ENCODE data around the gene TAF11L11.
"Not testable (repeated sequence)": the region's sequence is repeated elsewhere in the genome, so short reads cannot be mapped to it uniquely, and the experiment has no call there.

TAF11L11 gene

GRCh38 chr5:17603880-17604279 lies at the start of gene TAF11L11:
Gene TAF11L11 (plus strand): TSS chr5:17604183.
- not testable (repeated sequence) for DNase-seq

GRCh38 chr5:17585658-17586057 lies 18.3 kb upstream of the TAF11L11 start, which contains the start of gene TAF11L7:
Gene TAF11L7 (minus strand): TSS chr5:17585758.
- DNase-seq = not testable (repeated sequence)

DNA sequence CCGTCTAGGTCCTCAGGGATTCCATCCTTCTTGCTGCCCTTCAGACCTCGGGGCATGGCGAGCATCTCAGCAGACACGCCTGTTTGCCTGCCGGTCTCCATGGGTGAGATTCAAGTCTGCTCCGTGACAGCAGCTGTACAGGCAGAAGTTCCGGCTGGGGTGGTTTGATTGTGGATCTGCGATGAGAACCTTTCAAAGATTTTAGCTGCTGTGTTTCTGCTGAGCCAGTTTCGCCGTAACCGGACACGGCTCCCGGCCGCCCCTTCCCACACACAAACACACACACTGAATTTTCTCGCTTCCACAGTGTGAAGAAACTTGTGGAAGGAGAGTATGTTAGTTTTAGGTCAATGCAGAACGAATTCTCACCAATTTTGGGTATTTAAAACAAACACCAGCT lies 13.1 kb upstream of the TAF11L11 start, which contains the start of gene TAF11L8:
TSS of gene TAF11L8 (minus strand) at position 101 of the 400 bp plus-strand sequence.
- not testable (repeated sequence) for DNase-seq

DNA sequence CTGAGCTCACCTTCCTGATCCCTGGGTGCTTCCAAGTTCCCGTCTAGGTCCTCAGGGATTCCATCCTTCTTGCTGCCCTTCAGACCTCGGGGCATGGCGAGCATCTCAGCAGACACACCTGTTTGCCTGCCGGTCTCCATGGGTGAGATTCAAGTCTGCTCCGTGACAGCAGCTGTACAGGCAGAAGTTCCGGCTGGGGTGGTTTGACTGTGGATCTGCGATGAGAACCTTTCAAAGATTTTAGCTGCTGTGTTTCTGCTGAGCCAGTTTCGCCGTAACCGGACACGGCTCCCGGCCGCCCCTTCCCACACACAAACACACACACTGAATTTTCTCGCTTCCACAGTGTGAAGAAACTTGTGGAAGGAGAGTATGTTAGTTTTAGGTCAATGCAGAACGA lies 9.7 kb upstream of the TAF11L11 start, which contains the start of gene TAF11L9:
TSS of gene TAF11L9 (minus strand) at position 140 of the 400 bp plus-strand sequence.
- not testable (repeated sequence) for DNase-seq

GRCh38 chr5:17597728-17598127 lies 6.3 kb upstream of the TAF11L11 start, which contains the start of gene TAF11L10:
Gene TAF11L10 (minus strand): TSS chr5:17597828.
- DNase-seq = not testable (repeated sequence)

DNA sequence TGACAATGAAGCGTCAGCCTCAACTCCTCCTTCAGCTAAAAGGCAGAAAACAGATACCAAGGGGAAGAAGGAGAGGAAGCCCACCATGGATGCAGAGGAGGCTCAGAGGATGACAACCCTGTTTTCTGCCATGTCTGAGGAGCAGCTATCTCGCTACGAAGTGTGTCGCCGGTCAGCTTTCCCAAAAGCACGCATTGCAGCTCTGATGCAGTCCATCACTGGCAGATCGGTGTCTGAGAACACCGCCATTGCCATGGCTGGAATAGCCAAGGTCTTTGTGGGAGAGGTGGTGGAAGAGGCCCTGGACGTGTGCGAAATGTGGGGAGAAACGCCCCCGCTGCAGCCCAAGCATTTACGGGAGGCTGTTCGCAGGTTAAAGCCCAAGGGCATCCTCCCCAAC lies 968 bp downstream of the TAF11L11 start:
- no peak for DNase-seq

DNA sequence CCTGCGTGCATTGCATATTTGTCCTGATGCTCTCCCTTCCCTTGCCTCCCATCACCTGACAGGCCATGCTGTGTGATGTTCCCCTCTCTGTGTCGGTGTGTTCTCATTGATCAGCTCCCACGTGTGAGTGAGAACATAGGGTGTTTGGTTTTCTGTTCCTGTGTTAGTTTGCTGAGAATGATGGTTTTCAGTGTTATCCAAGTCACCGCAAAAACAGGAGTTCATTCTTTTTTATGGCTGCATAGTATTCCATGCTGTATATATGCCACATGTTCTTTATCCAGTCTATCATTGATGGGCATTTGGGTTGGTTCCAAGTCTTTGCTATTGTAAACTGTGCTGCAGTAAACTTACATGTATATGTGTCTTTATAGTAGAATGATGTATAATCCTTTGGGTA lies 3.5 kb downstream of the TAF11L11 start:
- DNase-seq = not testable (repeated sequence)

- DNase-seq = not testable (repeated sequence)
These were observed 6.1 kb downstream of the TAF11L11 start, which contains the start of gene TAF11L12 for GRCh38 chr5:17610092-17610491. Gene TAF11L12 (plus strand): TSS chr5:17610392.

- no peak for DNase-seq
These were observed 11.1 kb downstream of the TAF11L11 start for GRCh38 chr5:17614872-17615605.

DNA sequence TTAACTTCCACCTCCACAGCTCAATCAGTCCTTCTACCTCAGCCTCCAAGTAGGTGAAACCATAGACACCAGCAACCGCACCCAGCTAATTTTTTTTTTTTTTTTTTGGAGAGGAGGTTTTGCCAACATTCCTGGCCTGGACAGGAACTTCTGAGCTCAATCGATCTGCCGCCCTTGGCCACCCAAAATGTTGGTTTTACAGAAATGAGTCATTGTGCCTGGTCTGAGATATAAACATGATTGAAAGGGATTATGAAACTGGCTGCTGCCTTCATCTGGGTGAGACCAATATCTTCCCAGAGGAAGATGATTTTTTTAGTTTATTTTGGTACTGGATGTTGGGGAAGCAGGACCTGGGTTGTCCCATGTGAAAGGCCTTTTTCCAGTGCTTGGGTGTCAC lies 15.4 kb downstream of the TAF11L11 start:
- no peak for DNase-seq

GRCh38 chr5:17620627-17621026 lies 16.6 kb downstream of the TAF11L11 start:
- no peak for DNase-seq

DNA sequence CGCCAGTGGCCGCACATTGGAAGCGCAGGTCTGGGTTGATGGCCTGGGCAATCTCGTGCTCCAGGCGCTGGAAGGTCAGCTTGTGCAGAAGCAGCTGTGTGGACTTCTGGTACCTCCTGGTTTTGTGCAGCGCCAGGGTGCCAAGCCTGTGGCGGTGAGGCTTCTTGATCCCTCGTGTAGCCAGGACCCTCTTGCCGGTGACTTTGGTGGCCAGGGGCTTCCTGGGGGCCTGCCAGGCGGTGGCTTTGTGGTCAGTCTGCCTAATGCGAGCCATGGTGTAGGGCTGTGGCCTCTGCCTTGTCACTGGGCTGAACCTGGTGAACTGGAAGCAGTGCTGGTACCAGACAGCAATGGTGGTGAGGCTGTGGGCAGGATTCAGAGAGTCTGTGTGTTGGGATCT lies 21.7 kb downstream of the TAF11L11 start:
- no peak for DNase-seq

DNA sequence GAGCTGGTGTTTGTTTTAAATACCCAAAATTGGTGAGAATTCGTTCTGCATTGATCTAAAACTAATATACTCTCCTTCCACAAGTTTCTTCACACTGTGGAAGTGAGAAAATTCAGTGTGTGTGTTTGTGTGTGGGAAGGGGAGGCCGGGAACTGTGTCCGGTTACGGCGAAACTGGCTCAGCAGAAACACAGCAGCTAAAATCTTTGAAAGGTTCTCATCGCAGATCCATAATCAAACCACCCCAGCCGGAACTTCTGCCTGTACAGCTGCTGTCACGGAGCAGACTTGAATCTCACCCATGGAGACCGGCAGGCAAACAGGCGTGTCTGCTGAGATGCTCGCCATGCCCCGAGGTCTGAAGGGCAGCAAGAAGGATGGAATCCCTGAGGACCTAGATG lies 27.8 kb downstream of the TAF11L11 start, which contains the start of gene TAF11L13:
TSS of gene TAF11L13 (plus strand) at position 301 of the 400 bp plus-strand sequence.
- not testable (repeated sequence) for DNase-seq

DNA sequence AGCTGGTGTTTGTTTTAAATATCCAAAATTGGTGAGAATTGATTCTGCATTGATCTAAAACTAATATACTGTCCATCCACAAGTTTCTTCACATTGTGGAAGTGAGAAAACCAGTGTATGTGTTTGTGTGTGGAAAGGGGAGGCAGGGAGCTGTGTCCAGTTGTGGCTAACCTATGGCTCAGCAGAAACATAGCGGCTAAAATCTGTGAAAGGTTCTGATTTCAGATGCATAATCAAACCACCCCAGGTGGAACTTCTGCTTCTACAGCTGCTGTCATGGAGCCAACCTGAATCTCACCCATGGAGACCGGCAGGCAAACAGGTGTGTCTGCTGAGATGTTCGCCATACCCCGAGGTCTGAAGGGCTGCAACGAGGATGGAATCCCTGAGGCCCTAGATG lies 30.2 kb downstream of the TAF11L11 start, which contains the start of gene TAF11L14:
TSS of gene TAF11L14 (plus strand) at position 301 of the 400 bp plus-strand sequence.
- no peak for DNase-seq

DNA sequence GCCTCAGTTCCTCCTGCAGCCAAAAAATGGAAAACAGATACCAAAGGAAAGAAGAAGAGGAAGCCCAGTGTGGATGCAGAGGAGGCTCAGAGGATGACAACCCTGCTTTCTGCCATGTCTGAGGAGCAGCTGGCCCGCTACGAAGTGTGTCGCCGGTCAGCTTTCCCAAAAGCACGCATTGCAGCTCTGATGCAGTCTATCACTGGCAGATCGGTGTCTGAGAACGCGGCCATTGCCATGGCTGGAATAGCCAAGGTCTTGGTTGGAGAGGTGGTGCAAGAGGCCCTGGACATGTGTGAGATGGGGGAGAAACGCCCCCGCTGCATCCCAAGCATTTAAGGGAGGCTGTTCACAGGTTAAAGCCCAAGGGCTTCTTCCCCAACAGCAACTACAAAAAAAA lies 45.2 kb downstream of the TAF11L11 start:
- not testable (repeated sequence) for DNase-seq

DNA sequence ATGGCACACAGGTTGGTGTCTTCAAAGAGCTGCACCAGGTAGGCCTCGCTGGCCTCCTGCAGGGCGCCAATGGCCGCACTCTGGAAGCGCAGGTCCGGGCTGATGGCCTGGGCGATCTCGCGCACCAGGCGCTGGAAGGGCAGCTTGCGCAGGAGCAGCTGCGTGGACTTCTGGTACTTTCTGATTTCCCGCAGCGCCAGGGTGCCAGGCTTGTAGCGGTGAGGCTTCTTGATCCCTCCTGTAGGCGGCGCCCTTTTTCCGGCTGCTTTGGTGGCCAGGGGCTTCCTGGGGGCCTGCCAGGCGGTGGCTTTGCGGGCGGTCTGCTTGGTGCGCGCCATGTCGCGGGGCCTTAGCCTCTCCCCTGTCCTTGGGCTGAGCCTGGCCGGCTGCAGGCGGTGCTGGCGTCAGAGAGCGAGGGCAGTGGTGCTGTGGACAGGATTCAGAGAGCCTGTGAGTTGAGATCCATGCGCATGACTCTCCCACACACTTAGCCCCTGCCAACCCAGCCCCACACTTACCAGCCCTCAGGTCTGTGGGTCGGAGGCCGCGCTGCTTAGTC lies 51.3 kb downstream of the TAF11L11 start:
- DNase-seq = not testable (repeated sequence)
